ENCODE results near the gene CREB5. TPM values are rescaled to one million over a fixed set of nuclear protein-coding genes. Genes with fewer than 3 reads are reported as not detected.

Gene CREB5
- total and polyA plus RNA-seq, 3 donors from 2014 or later: 2.0 to 2.9 (median 2.9) TPM

DNA sequence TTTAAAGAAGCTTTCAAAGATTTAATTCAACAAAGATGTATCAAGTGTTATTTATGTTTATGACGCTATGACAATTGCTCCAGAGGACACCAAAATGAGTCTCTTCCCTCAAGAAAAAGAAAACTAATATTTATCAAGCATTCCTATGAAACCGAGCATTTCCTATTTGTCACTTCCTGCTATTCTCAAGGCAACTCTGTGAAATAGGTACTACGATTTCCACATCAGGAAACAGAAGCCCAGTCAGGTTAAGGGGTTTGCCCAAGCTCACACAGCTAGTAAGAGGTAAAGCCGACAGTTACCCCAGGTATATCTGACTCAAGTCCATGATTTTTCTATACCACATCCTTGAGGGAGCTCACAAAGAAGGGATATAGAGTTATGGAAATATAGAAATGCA lies 459.9 kb downstream of the CREB5 start:
- DNase-seq: no peak
- intact Hi-C loops (cut with DNase I; ENCODE audit: low total_unique reads): no loop called here
- Histone ChIP-seq H3K4me3 (no peak overlapping the region), H3K36me3 (ENCODE audit: low read depth, missing control alignments) (no peaks in the 10 kb centered on the region), H3K9me3 (no peaks in the 10 kb centered on the region), H3K27ac (no peak overlapping the region), H3K4me1 (no peaks in the 10 kb centered on the region), H3K27me3 (no peaks in the 10 kb centered on the region)
- no peak for TF ChIP-seq POLR2A (IDR thresholded peaks at IDR 0.05)
- TF ChIP-seq, protein P1, sequence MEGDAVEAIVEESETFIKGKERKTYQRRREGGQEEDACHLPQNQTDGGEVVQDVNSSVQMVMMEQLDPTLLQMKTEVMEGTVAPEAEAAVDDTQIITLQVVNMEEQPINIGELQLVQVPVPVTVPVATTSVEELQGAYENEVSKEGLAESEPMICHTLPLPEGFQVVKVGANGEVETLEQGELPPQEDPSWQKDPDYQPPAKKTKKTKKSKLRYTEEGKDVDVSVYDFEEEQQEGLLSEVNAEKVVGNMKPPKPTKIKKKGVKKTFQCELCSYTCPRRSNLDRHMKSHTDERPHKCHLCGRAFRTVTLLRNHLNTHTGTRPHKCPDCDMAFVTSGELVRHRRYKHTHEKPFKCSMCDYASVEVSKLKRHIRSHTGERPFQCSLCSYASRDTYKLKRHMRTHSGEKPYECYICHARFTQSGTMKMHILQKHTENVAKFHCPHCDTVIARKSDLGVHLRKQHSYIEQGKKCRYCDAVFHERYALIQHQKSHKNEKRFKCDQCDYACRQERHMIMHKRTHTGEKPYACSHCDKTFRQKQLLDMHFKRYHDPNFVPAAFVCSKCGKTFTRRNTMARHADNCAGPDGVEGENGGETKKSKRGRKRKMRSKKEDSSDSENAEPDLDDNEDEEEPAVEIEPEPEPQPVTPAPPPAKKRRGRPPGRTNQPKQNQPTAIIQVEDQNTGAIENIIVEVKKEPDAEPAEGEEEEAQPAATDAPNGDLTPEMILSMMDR (IDR thresholded peaks at IDR 0.05): no peak
- WGBS, 2 donors: 82 to 90% methylated on average over 4 of the region's 4 CpGs

DNA sequence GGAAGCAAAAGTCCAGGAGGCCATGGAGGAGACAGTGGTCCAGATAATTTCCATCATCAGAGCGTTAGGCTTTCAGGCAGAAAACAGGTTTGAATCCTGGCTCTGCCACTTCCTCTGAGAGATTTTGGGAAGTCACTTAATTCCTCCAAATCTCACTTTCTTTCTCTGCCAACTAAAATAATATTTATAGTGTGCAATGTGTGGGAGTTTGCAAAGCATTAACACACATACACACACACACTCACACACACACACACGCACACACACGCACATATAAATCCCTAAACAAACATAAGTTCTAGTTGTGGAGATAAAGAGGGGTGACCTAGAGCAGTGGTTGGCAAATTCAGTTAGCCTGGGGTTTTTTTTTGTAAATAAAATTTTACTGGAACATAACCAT lies 461.0 kb downstream of the CREB5 start:
- Histone ChIP-seq H3K4me1 (no peaks in the 10 kb centered on the region), H3K36me3 (ENCODE audit: low read depth, missing control alignments) (no peaks in the 10 kb centered on the region), H3K9me3 (no peaks in the 10 kb centered on the region), H3K27ac (no peak overlapping the region), H3K27me3 (no peaks in the 10 kb centered on the region), H3K4me3 (no peak overlapping the region)
- intact Hi-C loops (cut with DNase I; ENCODE audit: low total_unique reads): no loop called here
- DNase-seq: no peak
- WGBS, 2 donors: 79 to 82% methylated on average over 3 of the region's 3 CpGs
- no peak for TF ChIP-seq POLR2A (IDR thresholded peaks at IDR 0.05)
- TF ChIP-seq, protein P1 (IDR thresholded peaks at IDR 0.05): no peak

DNA sequence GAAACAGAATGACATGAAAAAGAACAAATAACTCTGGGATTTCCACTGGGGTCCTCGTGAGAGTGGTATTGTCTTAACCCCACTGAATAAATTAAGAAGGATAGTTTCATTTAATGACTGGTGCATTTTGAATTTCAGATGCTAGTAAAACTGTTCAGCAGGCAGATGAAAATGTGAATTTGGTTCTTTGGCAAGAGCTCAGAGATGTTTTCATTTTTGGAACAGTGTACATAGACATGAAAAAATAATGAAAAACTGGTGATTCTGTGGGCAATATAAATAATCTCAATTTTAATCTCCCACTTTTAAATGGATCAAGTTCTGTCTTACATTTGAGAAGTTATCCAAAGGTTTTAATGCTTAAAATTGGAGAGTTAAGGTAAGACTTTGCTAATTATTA lies 461.7 kb downstream of the CREB5 start:
- 55 to 70% methylated on average over 1 of the region's 1 CpG for WGBS, 2 donors
- Histone ChIP-seq H3K27ac (no peak overlapping the region), H3K27me3 (no peaks in the 10 kb centered on the region), H3K9me3 (no peaks in the 10 kb centered on the region), H3K36me3 (ENCODE audit: low read depth, missing control alignments) (no peaks in the 10 kb centered on the region), H3K4me3 (no peak overlapping the region), H3K4me1 (no peaks in the 10 kb centered on the region)
- intact Hi-C loops (cut with DNase I; ENCODE audit: low total_unique reads): no loop called here
- no peak for TF ChIP-seq POLR2A (IDR thresholded peaks at IDR 0.05)
- DNase-seq: no peak

Other genes starting within 250 kb of the CREB5 start
- 10 to 100 TPM; 38.5 to 46.4 TPM for gene JAZF1, start 231.7 kb upstream of the CREB5 start, total RNA-seq
- 51.0 TPM for gene JAZF1, start 231.7 kb upstream of the CREB5 start, polyA plus RNA-seq (ENCODE audit: insufficient read depth, low read depth, low replicate concordance)